OCI-LY7 (cell line): Measurements from ENCODE around the gene FBP1. TPM values are rescaled to one million over a fixed set of nuclear protein-coding genes. Genes with fewer than 3 reads are reported as not detected.

Experiments used
- BruUV-seq: library from RNA; stranded (reverse); fragments of 400-500 nt; replicated peaks from 2 replicates; lab custom pipeline; 2021; lab: Mats Ljungman, UMichigan
- CTCF ChIA-PET: fragments of 300-600 bp; sonication (Branson Sonifier 250); formaldehyde crosslinking; loops from one replicate; lab custom pipeline; 2022; ENCODE audit warnings: antibody characterized with exemption; ENCODE audit not compliant: unreplicated experiment; lab: Charles Lee
- POLR2A ChIA-PET: fragments of 300-600 bp; sonication (Branson Sonifier 250); formaldehyde crosslinking; loops from one replicate; lab custom pipeline; 2022; ENCODE audit warnings: antibody characterized with exemption; lab: Charles Lee
- DNase-seq: peaks from one replicate; pipeline ENCODE4 v3.0.0-alpha.2; 2015; ENCODE audit warnings: low spot score
- H2AFZ ChIP-seq: fragments of 200-600 bp; sonication (generic), shearing (Covaris generic); 2 replicates; pipeline ENCODE4 v1.6.1; 2014; ENCODE audit warnings: mild to moderate bottlenecking, antibody characterized with exemption, low read length, moderate library complexity
- H3K27ac ChIP-seq: fragments of 200-600 bp; sonication (generic); 2 replicates; pipeline ENCODE4 v1.5.1; 2014; ENCODE audit warnings: mixed run types, low read depth, mild to moderate bottlenecking, moderate library complexity, low read length, inconsistent platforms; ENCODE audit not compliant: poor library complexity, severe bottlenecking
- H3K36me3 ChIP-seq: fragments of 200-600 bp; sonication (generic); 2 replicates; pipeline ENCODE4 v1.6.1; 2014; ENCODE audit warnings: mild to moderate bottlenecking, antibody characterized with exemption, low read length, moderate library complexity, mixed read lengths; ENCODE audit not compliant: insufficient read depth
- H3K4me1 ChIP-seq: fragments of 200-600 bp; sonication (generic); 2 replicates; pipeline ENCODE4 v1.5.1; 2014; ENCODE audit warnings: mild to moderate bottlenecking, low read length; ENCODE audit not compliant: insufficient read depth, poor library complexity, severe bottlenecking
- H3K4me2 ChIP-seq: fragments of 200-600 bp; sonication (generic); 2 replicates; pipeline ENCODE4 v1.6.1; 2014; ENCODE audit warnings: mild to moderate bottlenecking, low read length
- H3K4me3 ChIP-seq: fragments of 200-600 bp; sonication (generic); 2 replicates; pipeline ENCODE4 v1.5.1; 2014; ENCODE audit warnings: mild to moderate bottlenecking, low read depth, low read length; ENCODE audit not compliant: poor library complexity, severe bottlenecking
- H3K79me2 ChIP-seq: fragments of 200-600 bp; sonication (generic); 2 replicates; pipeline ENCODE4 v1.6.1; 2016; ENCODE audit warnings: low read depth, mild to moderate bottlenecking, low read length, moderate library complexity, mixed read lengths; ENCODE audit not compliant: insufficient read depth
- H3K9me2 ChIP-seq: fragments of 200-600 bp; sonication (generic); 2 replicates; pipeline ENCODE4 v1.6.1; 2016; ENCODE audit warnings: mild to moderate bottlenecking, low read length, mixed read lengths; ENCODE audit not compliant: insufficient read depth
- H3K9me3 ChIP-seq: fragments of 200-600 bp; sonication (generic); 2 replicates; pipeline ENCODE4 v1.6.1; 2014; ENCODE audit warnings: mild to moderate bottlenecking, mixed run types, low read length, mixed read lengths
- H4K20me1 ChIP-seq: fragments of 200-600 bp; sonication (generic); 2 replicates; pipeline ENCODE4 v1.6.1; 2014; ENCODE audit warnings: mild to moderate bottlenecking, antibody characterized with exemption, low read length, moderate library complexity, mixed read lengths; ENCODE audit not compliant: insufficient read depth
- EZH2phosphoT487 ChIP-seq: fragments of 200-600 bp; sonication (generic); IDR thresholded peaks from 2 replicates; pipeline ENCODE4 v1.6.1; 2018; ENCODE audit warnings: low read depth, borderline replicate concordance, mild to moderate bottlenecking, mixed run types, antibody characterized with exemption, low read length, moderate library complexity, mixed read lengths
- intact Hi-C: fragments of 100-400 bp; cut with micrococcal nuclease; formaldehyde crosslinking; loops from one replicate; pipeline ENCODE4 v1.10.0; 2022; ENCODE audit not compliant: unreplicated experiment
- total RNA-seq, 2 experiments: library from RNA; depleted of rRNA in 1 of 2; stranded (reverse); fragments of >200 nt in 1 of 2; shearing (Covaris generic) in 1 of 2; gene quantifications; 2 replicates each; pipeline ENCODE4 v1.2.3, GENCODE V29; 2014 to 2022
- TF ChIP-seq, protein P1 (sequence below): fragments of 200-600 bp; sonication (generic); conservative IDR thresholded peaks from 2 replicates; pipeline ENCODE4 v1.5.1; 2014; ENCODE audit warnings: mild to moderate bottlenecking, antibody characterized with exemption, low read length, moderate library complexity, mixed read lengths

FBP1 gene
- total RNA-seq, 2 experiments from 2014 or later: 63.9 to 79.1 TPM

DNA sequence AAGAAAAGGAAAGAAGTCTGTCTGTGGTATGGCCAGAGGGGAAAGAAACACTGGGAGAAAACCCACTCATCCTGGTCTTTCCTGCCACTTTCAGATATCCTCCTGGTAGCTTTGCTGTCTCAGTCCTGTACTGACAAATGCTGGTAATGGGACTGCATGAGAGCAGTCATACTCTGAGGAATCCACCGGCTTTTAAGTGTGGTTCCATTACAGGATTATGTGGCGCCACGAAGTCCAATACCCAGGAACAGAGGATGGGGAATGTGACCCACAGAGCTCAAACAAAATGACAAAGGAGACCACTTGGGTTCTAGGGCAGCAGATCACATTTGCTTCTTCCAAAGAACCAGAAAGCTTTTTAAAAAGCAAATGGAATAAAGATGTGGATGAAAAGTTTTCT, 26.3 kb upstream of the FBP1 start:
- Histone ChIP-seq H3K9me3 (no peaks in the 10 kb centered on the region), H3K36me3 (no peaks in the 10 kb centered on the region), H3K27ac (no peak overlapping the region), H3K79me2 (no peaks in the 10 kb centered on the region), H3K4me2 (no peak overlapping the region), H3K4me3 (no peak overlapping the region), H4K20me1 (no peaks in the 10 kb centered on the region), H3K4me1 (peaks cover 9% of the 10 kb centered on the region), H3K9me2 (no peaks in the 10 kb centered on the region), H2AFZ (no peak overlapping the region)
- intact Hi-C loops: loop anchor here (5.0 kb wide), 1 partner anchor 462 kb away; no protein-coding TSS in a partner anchor
- TF ChIP-seq, protein P1, sequence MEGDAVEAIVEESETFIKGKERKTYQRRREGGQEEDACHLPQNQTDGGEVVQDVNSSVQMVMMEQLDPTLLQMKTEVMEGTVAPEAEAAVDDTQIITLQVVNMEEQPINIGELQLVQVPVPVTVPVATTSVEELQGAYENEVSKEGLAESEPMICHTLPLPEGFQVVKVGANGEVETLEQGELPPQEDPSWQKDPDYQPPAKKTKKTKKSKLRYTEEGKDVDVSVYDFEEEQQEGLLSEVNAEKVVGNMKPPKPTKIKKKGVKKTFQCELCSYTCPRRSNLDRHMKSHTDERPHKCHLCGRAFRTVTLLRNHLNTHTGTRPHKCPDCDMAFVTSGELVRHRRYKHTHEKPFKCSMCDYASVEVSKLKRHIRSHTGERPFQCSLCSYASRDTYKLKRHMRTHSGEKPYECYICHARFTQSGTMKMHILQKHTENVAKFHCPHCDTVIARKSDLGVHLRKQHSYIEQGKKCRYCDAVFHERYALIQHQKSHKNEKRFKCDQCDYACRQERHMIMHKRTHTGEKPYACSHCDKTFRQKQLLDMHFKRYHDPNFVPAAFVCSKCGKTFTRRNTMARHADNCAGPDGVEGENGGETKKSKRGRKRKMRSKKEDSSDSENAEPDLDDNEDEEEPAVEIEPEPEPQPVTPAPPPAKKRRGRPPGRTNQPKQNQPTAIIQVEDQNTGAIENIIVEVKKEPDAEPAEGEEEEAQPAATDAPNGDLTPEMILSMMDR: no peak
- TF ChIP-seq EZH2phosphoT487: no peak
- POLR2A ChIA-PET: no interaction called here
- BruUV-seq: no TSS peak
- DNase-seq: no peak
- CTCF ChIA-PET: no interaction called here

DNA sequence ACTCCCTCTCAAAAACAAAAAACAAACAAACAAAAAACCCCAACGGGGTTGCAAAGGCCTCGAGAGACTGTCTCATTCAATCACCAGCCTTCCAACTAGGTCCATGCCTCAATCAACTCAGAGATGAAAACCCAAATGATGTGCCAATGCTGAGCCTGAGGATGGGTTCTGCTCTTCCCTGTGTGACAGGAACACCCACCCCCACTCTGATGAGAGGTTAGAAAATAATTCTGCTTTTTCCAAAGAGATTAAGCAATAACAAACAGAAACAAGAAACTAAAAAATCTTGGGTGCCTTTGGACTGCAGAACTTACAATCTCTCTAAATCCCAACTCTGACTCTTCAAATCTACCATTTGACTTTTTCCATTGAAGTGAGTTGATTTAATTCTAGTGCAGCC, 25.5 kb upstream of the FBP1 start:
- no peaks in the 10 kb centered on the region for H3K9me2 ChIP-seq
- no TSS peak for BruUV-seq
- H3K4me2 ChIP-seq: no peak overlapping the region
- H2AFZ ChIP-seq: no peak overlapping the region
- CTCF ChIA-PET: no interaction called here
- DNase-seq: no peak
- no peaks in the 10 kb centered on the region for H3K9me3 ChIP-seq
- no peak overlapping the region for H3K4me3 ChIP-seq
- POLR2A ChIA-PET: no interaction called here
- no peaks in the 10 kb centered on the region for H3K36me3 ChIP-seq
- intact Hi-C loops: loop anchor here (5.0 kb wide), 2 partner anchors 462 to 1212 kb away; partner anchors contain the start of gene ERCC6L2
- peaks cover 9% of the 10 kb centered on the region for H3K4me1 ChIP-seq
- TF ChIP-seq, protein P1: no peak
- no peak for TF ChIP-seq EZH2phosphoT487
- H3K79me2 ChIP-seq: no peaks in the 10 kb centered on the region
- no peak overlapping the region for H3K27ac ChIP-seq
- H4K20me1 ChIP-seq: no peaks in the 10 kb centered on the region

DNA sequence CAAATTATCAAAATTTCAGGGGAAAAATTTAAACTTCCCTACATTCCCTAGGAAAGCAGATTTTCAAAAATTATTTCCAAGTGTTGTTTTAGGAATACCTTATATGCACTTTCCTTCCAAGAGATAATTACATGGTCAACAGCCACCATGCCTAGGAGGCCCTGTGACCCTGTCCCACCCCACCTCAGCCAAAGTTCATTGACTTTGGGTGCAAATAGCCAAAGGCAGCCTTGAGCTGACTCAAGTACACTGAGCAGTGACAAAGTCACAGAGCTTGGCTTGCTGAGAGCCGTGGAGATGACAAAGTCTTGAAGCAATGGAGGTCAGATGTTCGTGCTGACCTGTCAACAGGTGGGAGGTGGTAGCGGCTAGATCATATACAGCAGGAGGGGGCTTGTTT, 24.3 kb upstream of the FBP1 start:
- BruUV-seq: no TSS peak
- intact Hi-C loops: loop anchor here (5.0 kb wide), 1 partner anchor 1214 kb away; the partner anchor contains the start of gene ERCC6L2
- CTCF ChIA-PET: no interaction called here

More for the DNA sequence above, 24.3 kb upstream of the FBP1 start:
- H2AFZ ChIP-seq: no peak overlapping the region
- no peak overlapping the region for H3K4me3 ChIP-seq
- H3K9me3 ChIP-seq: no peaks in the 10 kb centered on the region
- no peaks in the 10 kb centered on the region for H3K4me1 ChIP-seq
- no peaks in the 10 kb centered on the region for H4K20me1 ChIP-seq
- DNase-seq: no peak
- TF ChIP-seq, protein P1: no peak
- TF ChIP-seq EZH2phosphoT487: no peak
- no peaks in the 10 kb centered on the region for H3K36me3 ChIP-seq
- H3K79me2 ChIP-seq: no peaks in the 10 kb centered on the region
- POLR2A ChIA-PET: no interaction called here
- no peak overlapping the region for H3K4me2 ChIP-seq
- no peaks in the 10 kb centered on the region for H3K9me2 ChIP-seq
- no peak overlapping the region for H3K27ac ChIP-seq
